Measurements from ENCODE around the gene MUC20.

- no peak for TF ChIP-seq GTF2F1 (IDR thresholded peaks at IDR 0.05; ENCODE audit: borderline replicate concordance, low read depth, low read length)
- no peak for TF ChIP-seq CHD7 (IDR thresholded peaks at IDR 0.05; ENCODE audit: insufficient replicate concordance, low read length)
- TF ChIP-seq YY1 (IDR thresholded peaks at IDR 0.05; ENCODE audit: low read depth, low read length) = no peak
- no peak for TF ChIP-seq RXRA (IDR thresholded peaks at IDR 0.05; ENCODE audit: insufficient read depth, low read depth, low read length)
- TF ChIP-seq CTCF (IDR thresholded peaks at IDR 0.05; ENCODE audit: control extremely low read depth in 1 of 3, insufficient read depth in 1 of 3, low read depth in 1 of 3, low read length in 3 of 3) = no peak
- TF ChIP-seq RNF2 (IDR thresholded peaks at IDR 0.05; ENCODE audit: borderline replicate concordance, low read depth, low read length, missing control alignments, poor library complexity, severe bottlenecking) = no peak
- TF ChIP-seq BRCA1 (IDR thresholded peaks at IDR 0.05; ENCODE audit: low read depth, low read length) = no peak
- no peak for TF ChIP-seq RAD21 (IDR thresholded peaks at IDR 0.05 in 1 of 2, conservative IDR thresholded peaks at IDR 0.05 in 1 of 2; ENCODE audit: low read depth in 2 of 2, low read length in 2 of 2)
- no peak for TF ChIP-seq EGR1 (IDR thresholded peaks at IDR 0.05; ENCODE audit: borderline replicate concordance, low read depth, low read length)
- no peak for TF ChIP-seq USF2 (IDR thresholded peaks at IDR 0.05; ENCODE audit: low read length)
- no peak for TF ChIP-seq ZNF274 (IDR thresholded peaks at IDR 0.05; ENCODE audit: borderline replicate concordance, extremely low read depth, low read length)
- no peak for TF ChIP-seq KDM1A (IDR thresholded peaks at IDR 0.05; ENCODE audit: borderline replicate concordance, low read length)
- no peak for TF ChIP-seq E2F6 (IDR thresholded peaks at IDR 0.05)
Observed at GRCh38 chr3:195746346-195746745, 25.6 kb downstream of the MUC20 start.

Data from H1 (cell line).